Uterus (tissue), 4 donors: ENCODE measurements around the gene RPL29. TPM values are rescaled to one million over a fixed set of nuclear protein-coding genes. Genes with fewer than 3 reads are reported as not detected.

ENCODE experiments used
- DNase-seq, 2 donors: peaks; one replicate each; pipeline ENCODE4 v3.0.0-alpha.2; 2019 to 2020
- H3K27ac ChIP-seq, 2 donors: fragments of 200-600 bp; sonication (generic); 1 replicate in 1 of 2; 2 replicates in 1 of 2; pipeline ENCODE4 v1.5.1; 2016 to 2018
- H3K27me3 ChIP-seq, 2 donors: fragments of 200-600 bp; sonication (generic); one replicate each; pipeline ENCODE4 v1.5.1; 2018 to 2019; ENCODE audit warnings: control low read depth in 1 of 2
- H3K36me3 ChIP-seq, 2 donors: fragments of 200-600 bp; sonication (generic); one replicate each; pipeline ENCODE4 v1.5.1; 2019; ENCODE audit warnings: control low read depth in 1 of 2
- H3K4me1 ChIP-seq, 2 donors: fragments of 200-600 bp; sonication (generic); one replicate each; pipeline ENCODE4 v1.5.1; 2018 to 2019; ENCODE audit warnings: control low read depth in 1 of 2
- H3K4me3 ChIP-seq, 2 donors: fragments of 200-600 bp; sonication (generic); 1 replicate in 1 of 2; 2 replicates in 1 of 2; pipeline ENCODE4 v1.5.1; 2018 to 2019; ENCODE audit warnings: mild to moderate bottlenecking in 1 of 2
- H3K9me3 ChIP-seq, 2 donors: fragments of 200-600 bp; sonication (generic); one replicate each; pipeline ENCODE4 v1.5.1; 2019; ENCODE audit warnings: control low read depth in 1 of 2
- CTCF ChIP-seq, 4 experiments: fragments of 200-600 bp in 2 of 4; fragments of 450-650 bp in 2 of 4; sonication (generic) in 2 of 4; IDR thresholded peaks; one replicate each; pipeline ENCODE4 v1.5.1; 2016 to 2019; ENCODE audit warnings: antibody characterized with exemption in 4 of 4, mild to moderate bottlenecking in 2 of 4, moderate library complexity in 1 of 4
- POLR2A ChIP-seq, 2 donors: fragments of 450-650 bp; IDR thresholded peaks; one replicate each; pipeline ENCODE4 v1.6.1; 2016; ENCODE audit warnings: antibody characterized with exemption in 2 of 2, mild to moderate bottlenecking in 1 of 2, moderate library complexity in 1 of 2
- intact Hi-C: fragments of 100-400 bp; cut with DNase I; formaldehyde crosslinking; loops from one replicate; pipeline ENCODE4 v1.15.1; 2023; ENCODE audit warnings: low total_unique reads
- total RNA-seq, 4 donors: library from RNA; depleted of rRNA in 3 of 4; stranded (reverse); fragments of >200 nt in 3 of 4; gene quantifications; one replicate each; pipeline versions ENCODE4 v1.1.0 to v1.2.4, GENCODE V29; 2014 to 2023
- donor health status: DM: yes; HTN: yes; CAD: no.

The RPL29 gene
- total RNA-seq, 4 donors from 2014 or later, result 696 to 2,362 (median 1,238) TPM

GRCh38 chr3:51970606-51971300 is 24.9 kb downstream of the RPL29 start:
- H3K4me3 ChIP-seq, result no peak overlapping the region
- H3K27me3 ChIP-seq, result no peaks in the 10 kb centered on the region
- H3K27ac ChIP-seq, result no peak overlapping the region
- no peaks in the 10 kb centered on the region for H3K36me3 ChIP-seq
- DNase-seq, result no peak
- H3K9me3 ChIP-seq, result no peaks in the 10 kb centered on the region
- TF ChIP-seq CTCF (IDR thresholded peaks at IDR 0.05), result no peak
- no peak for TF ChIP-seq POLR2A (IDR thresholded peaks at IDR 0.05)
- intact Hi-C loops, result no loop called here
- peaks cover 0 to 22% of the 10 kb centered on the region in 2 donors for H3K4me1 ChIP-seq

DNA sequence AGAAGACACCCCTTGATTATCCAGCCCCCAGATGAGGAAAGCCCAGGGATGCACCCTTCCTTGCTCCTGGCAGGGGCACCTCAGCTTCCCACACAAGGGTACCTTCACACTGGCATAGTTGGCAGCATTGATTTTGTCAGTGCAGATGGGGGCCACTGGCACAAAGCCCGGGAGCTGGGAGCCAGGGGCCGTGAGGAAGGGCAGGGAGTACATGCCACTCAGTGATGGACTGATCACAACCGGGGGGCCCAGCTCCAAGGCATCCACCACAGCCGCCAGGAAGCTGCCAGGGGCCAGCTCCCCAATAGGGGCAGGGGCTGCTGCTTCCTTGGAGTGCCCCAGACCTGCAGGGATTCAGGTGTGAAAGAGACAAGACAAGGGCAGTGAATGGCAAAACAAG is 25.9 kb downstream of the RPL29 start:
- H3K27me3 ChIP-seq, result no peaks in the 10 kb centered on the region
- no peak for DNase-seq
- peaks cover 0 to 23% of the 10 kb centered on the region in 2 donors for H3K4me1 ChIP-seq
- TF ChIP-seq POLR2A (IDR thresholded peaks at IDR 0.05) (no peak), CTCF (IDR thresholded peaks at IDR 0.05) (no peak)
- no peak overlapping the region for H3K27ac ChIP-seq
- H3K4me3 ChIP-seq, result no peak overlapping the region
- intact Hi-C loops, result no loop called here
- H3K9me3 ChIP-seq, result no peaks in the 10 kb centered on the region
- no peaks in the 10 kb centered on the region for H3K36me3 ChIP-seq

- Histone ChIP-seq H3K27me3 (no peaks in the 10 kb centered on the region), H3K9me3 (no peaks in the 10 kb centered on the region), H3K36me3 (no peaks in the 10 kb centered on the region), H3K4me1 (peaks cover 0 to 16% of the 10 kb centered on the region in 2 donors), H3K4me3 (no peak overlapping the region), H3K27ac (no peak overlapping the region)
- no peak for TF ChIP-seq POLR2A (IDR thresholded peaks at IDR 0.05)
- intact Hi-C loops, result no loop called here
- no peak for DNase-seq
These were observed 26.6 kb downstream of the RPL29 start for GRCh38 chr3:51968883-51969678.

GRCh38 chr3:51968170-51968775 is 27.4 kb downstream of the RPL29 start:
- Histone ChIP-seq H3K36me3 (no peaks in the 10 kb centered on the region), H3K27me3 (no peaks in the 10 kb centered on the region), H3K4me3 (peak overlapping the region; percentile 46 to 80), H3K4me1 (peaks cover 0 to 15% of the 10 kb centered on the region in 2 donors), H3K9me3 (no peaks in the 10 kb centered on the region), H3K27ac (peak overlapping the region; percentile 89 to 94)
- DNase-seq, result peak in 1 of 2 donors; percentile 48
- intact Hi-C loops, result no loop called here
- no peak for TF ChIP-seq CTCF (IDR thresholded peaks at IDR 0.05)
- TF ChIP-seq POLR2A (IDR thresholded peaks at IDR 0.05), result no peak

- H3K4me1 ChIP-seq, result peaks cover 0 to 15% of the 10 kb centered on the region in 2 donors
- H3K9me3 ChIP-seq, result no peaks in the 10 kb centered on the region
- H3K27ac ChIP-seq, result peak within 1 kb of the TSS; percentile 89 to 94
- intact Hi-C loops, result no loop called here
- H3K27me3 ChIP-seq, result no peaks in the 10 kb centered on the region
- peak within 1 kb of the TSS; percentile 46 to 80 for H3K4me3 ChIP-seq
- TF ChIP-seq CTCF (IDR thresholded peaks at IDR 0.05) (no peak), POLR2A (IDR thresholded peaks at IDR 0.05) (peak; percentile 30 to 92)
- peak; percentile 74 to 76 for DNase-seq
- H3K36me3 ChIP-seq, result no peaks in the 10 kb centered on the region
These were observed 28.1 kb downstream of the RPL29 start, which contains the start of gene PCBP4 for GRCh38 chr3:51967384-51968169. Gene PCBP4, minus strand, starts transcription at chr3:51967454. Its CDS starts 6,214 bp downstream, at chr3:51961240.
